Spleen (tissue), 7 donors: ENCODE results near the gene DLX3.

Experiments used
- POLR2AphosphoS5 ChIP-seq, 3 donors: sonication (generic); formaldehyde crosslinking; IDR thresholded peaks; one replicate each; pipeline ENCODE4 v1.5.1; 2017; ENCODE audit warnings: antibody characterized with exemption in 3 of 3
- TF ChIP-seq, protein P1 (sequence below), 11 experiments: fragments of 200-600 bp in 7 of 11; fragments of 450-650 bp in 4 of 11; sonication (generic) in 4 of 11; IDR thresholded peaks in 8 of 11; conservative IDR thresholded peaks in 3 of 11; 1 replicate in 7 of 11; 2 replicates in 4 of 11; pipeline versions ENCODE4 v1.4.0 to v1.8.0; 2016 to 2021; ENCODE audit warnings: antibody characterized with exemption in 11 of 11, inconsistent platforms in 4 of 11, mild to moderate bottlenecking in 1 of 11
- donor health status: DM: no; HTN: no; CAD: no; lungs with moderate emphysema.
- donor health status: DM: no; HTN: no; CAD: no.
- donor health status: DM: no; HTN: no; CAD: no.

DNA sequence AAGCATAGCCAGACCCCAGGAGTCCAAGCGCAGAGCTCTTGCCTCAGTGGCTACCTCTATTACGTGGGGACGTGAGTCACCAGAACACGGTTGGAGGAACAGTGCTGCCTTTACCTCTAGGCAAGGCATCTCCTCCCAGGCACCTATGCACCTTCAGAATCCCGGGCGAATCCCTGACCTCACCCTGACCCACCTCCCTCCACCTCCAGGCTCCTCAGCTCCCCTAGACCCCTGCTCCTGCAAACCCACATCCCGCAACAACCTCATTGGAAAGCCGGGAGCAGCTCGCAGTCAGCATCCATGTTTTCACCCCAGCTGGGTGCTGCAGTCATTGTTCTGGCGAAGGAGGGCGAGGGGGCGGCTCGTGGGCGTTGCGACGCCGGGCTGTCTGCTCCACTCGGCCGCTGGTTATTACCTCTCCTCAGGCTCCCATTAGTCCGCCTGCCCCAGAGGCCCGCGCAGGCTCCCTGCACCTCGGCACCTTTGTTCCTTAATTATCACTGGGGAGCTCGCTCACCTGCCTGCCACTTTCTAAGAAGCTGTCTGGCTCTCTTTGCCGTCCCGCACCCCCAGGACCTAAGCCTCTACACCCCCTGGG lies 50.7 kb downstream of the DLX3 start:
- TF ChIP-seq POLR2AphosphoS5 (IDR thresholded peaks at IDR 0.05): no peak
- TF ChIP-seq, protein P1, sequence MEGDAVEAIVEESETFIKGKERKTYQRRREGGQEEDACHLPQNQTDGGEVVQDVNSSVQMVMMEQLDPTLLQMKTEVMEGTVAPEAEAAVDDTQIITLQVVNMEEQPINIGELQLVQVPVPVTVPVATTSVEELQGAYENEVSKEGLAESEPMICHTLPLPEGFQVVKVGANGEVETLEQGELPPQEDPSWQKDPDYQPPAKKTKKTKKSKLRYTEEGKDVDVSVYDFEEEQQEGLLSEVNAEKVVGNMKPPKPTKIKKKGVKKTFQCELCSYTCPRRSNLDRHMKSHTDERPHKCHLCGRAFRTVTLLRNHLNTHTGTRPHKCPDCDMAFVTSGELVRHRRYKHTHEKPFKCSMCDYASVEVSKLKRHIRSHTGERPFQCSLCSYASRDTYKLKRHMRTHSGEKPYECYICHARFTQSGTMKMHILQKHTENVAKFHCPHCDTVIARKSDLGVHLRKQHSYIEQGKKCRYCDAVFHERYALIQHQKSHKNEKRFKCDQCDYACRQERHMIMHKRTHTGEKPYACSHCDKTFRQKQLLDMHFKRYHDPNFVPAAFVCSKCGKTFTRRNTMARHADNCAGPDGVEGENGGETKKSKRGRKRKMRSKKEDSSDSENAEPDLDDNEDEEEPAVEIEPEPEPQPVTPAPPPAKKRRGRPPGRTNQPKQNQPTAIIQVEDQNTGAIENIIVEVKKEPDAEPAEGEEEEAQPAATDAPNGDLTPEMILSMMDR (IDR thresholded peaks at IDR 0.05 in 8 of 11, conservative IDR thresholded peaks at IDR 0.05 in 3 of 11): no peak
